ENCODE results near the gene ALDH1L1. TPM values are rescaled to one million over a fixed set of nuclear protein-coding genes. Genes with fewer than 3 reads are reported as not detected.

Gene ALDH1L1
- total and polyA plus RNA-seq, 9 of the 15 experiments (the other 6 are each of a cell fraction or from before 2014, with no cell fraction given), result 0.06 to 1.9 (median 0.57) TPM; not detected in 1

- DNase-seq (ENCODE audit: extremely low read depth in 1 of 4, low spot score in 3 of 4), result peak in 2 of 4 experiments; percentile 2 to 44
- Histone ChIP-seq H3K36me3 (ENCODE audit: control insufficient read depth, insufficient read depth, low read length) (no peaks in the 10 kb centered on the region), H3K4me2 (ENCODE audit: insufficient read depth, low read length) (peak overlapping the region; percentile 77), H2AFZ (ENCODE audit: low read depth, low read length) (peak overlapping the region; percentile 59), H3K4me3 (peak overlapping the region; percentile 62), H3K9ac (ENCODE audit: insufficient read depth in 1 of 2, low read depth in 2 of 2, low read length in 2 of 2) (peak overlapping the region in 1 of 2 experiments; percentile 74; a peak in 2 of 4 replicates), H3K4me1 (replicated peaks in 1 of 2; ENCODE audit: control insufficient read depth in 2 of 2, insufficient read depth in 2 of 2, low read length in 2 of 2) (peaks cover 10 to 17% of the 10 kb centered on the region in 2 experiments; a peak in 4 of 5 replicates), H3K27me3 (ENCODE audit: control insufficient read depth in 2 of 2, insufficient read depth in 2 of 2, low read length in 2 of 2) (no peaks in the 10 kb centered on the region), H3K79me2 (ENCODE audit: control insufficient read depth, insufficient read depth, low read length) (peaks cover 7% of the 10 kb centered on the region; the same call in 2 of the 3 replicates), H3K27ac (ENCODE audit: extremely low read depth, low read depth, low read length) (peak overlapping the region; percentile 77), H3K9me3 (replicated peaks; ENCODE audit: control insufficient read depth, insufficient read depth, low read depth, low read length) (no peaks in the 10 kb centered on the region), H4K20me1 (replicated peaks; ENCODE audit: control insufficient read depth, insufficient read depth, low read length) (no peaks in the 10 kb centered on the region), H3K9me1 (ENCODE audit: control insufficient read depth, insufficient read depth, low read length) (no peaks in the 10 kb centered on the region)
- BruUV-seq (replicated peaks), result no TSS peak
- WGBS (ENCODE audit: insufficient coverage, low coverage, missing lambda C conversion rate), result 0% methylated on average over 5 of the region's 5 CpGs
- intact Hi-C loops (cut with micrococcal nuclease) (no loop called here), in situ Hi-C loops (cut with MboI) (no loop called here)
- ATAC-seq, result no peak
- peak; percentile 35 for FAIRE-seq
- POLR2A ChIA-PET, result interaction anchor here (1.0 kb wide), 1 partner anchor 94 kb away, joined by 3 read pairs; no protein-coding TSS in a partner anchor
- CTCF ChIA-PET (ENCODE audit: low intra/inter-chr PET ratio), result interaction anchor here (0.9 kb wide), 1 partner anchor 127 kb away, joined by 3 read pairs; no protein-coding TSS in a partner anchor
- TF ChIP-seq TAF7 (tag; IDR thresholded peaks at IDR 0.05), result no peak
- no peak for TF ChIP-seq SMC3 (conservative IDR thresholded peaks at IDR 0.05; ENCODE audit: insufficient read depth, low read depth, low read length)
- no peak for TF ChIP-seq CBX3 (IDR thresholded peaks at IDR 0.05; ENCODE audit: borderline replicate concordance in 1 of 2, low read length in 2 of 2)
- TF ChIP-seq YBX1 (IDR thresholded peaks at IDR 0.05), result no peak
- TF ChIP-seq NCOR1 (IDR thresholded peaks at IDR 0.05), result peak; percentile 19; the same call in 1 of the 2 replicates
- peak; percentile 28; the same call in 1 of the 2 replicates for TF ChIP-seq TCF3 (CRISPR knock-in tag; IDR thresholded peaks at IDR 0.05)
- 0 out of 2 replicates have a peak, but pooled peaks have one; percentile 49 for TF ChIP-seq ZSCAN29 (IDR thresholded peaks at IDR 0.05)
- peak; percentile 55 for TF ChIP-seq ARID1B (IDR thresholded peaks at IDR 0.05)
- peak; percentile 62 for TF ChIP-seq CBFA2T3 (IDR thresholded peaks at IDR 0.05)
- TF ChIP-seq TEAD4 (IDR thresholded peaks at IDR 0.05; ENCODE audit: low read length), result peak; percentile 37; the same call in 1 of the 2 replicates
- no peak for TF ChIP-seq TEAD4 (CRISPR knock-in tag; IDR thresholded peaks at IDR 0.05; ENCODE audit: borderline replicate concordance)
- TF ChIP-seq IFI16 (CRISPR knock-in tag; IDR thresholded peaks at IDR 0.05), result no peak
- TF ChIP-seq ZNF407 (IDR thresholded peaks at IDR 0.05; ENCODE audit: low read depth), result no peak
- TF ChIP-seq KHSRP (IDR thresholded peaks at IDR 0.05), result no peak
- no peak for TF ChIP-seq FIP1L1 (IDR thresholded peaks at IDR 0.05; ENCODE audit: low read depth, low read length, poor library complexity, severe bottlenecking)
- peak; percentile 80 for TF ChIP-seq SPI1 (IDR thresholded peaks at IDR 0.05; ENCODE audit: borderline replicate concordance, low read depth, low read length)
- TF ChIP-seq CGGBP1 (CRISPR knock-in tag; IDR thresholded peaks at IDR 0.05), result no peak
Observed at GRCh38 chr3:126084768-126085180, 95.6 kb downstream of the ALDH1L1 start.
